ENCODE data around the gene CKS2.

DNA sequence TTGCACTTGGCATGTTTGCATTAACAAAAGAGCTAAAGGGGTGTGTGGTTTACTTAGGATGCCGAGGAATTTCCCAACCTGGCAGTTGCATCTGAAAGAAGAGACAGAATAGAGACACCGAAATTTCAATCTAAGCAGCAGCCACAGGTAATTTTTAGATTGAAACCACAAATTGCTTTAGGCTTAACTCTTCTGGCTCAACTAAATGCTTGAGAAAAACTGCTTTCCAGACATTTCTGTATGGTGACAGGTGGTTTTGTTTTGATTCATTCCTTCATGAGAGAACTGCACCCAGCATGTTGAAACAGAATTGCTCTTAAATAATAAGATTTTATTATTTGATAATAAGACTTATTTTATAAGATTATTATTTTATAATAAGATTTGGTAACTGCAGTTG is 28.8 kb downstream of the CKS2 start:
- TF ChIP-seq, protein P1, sequence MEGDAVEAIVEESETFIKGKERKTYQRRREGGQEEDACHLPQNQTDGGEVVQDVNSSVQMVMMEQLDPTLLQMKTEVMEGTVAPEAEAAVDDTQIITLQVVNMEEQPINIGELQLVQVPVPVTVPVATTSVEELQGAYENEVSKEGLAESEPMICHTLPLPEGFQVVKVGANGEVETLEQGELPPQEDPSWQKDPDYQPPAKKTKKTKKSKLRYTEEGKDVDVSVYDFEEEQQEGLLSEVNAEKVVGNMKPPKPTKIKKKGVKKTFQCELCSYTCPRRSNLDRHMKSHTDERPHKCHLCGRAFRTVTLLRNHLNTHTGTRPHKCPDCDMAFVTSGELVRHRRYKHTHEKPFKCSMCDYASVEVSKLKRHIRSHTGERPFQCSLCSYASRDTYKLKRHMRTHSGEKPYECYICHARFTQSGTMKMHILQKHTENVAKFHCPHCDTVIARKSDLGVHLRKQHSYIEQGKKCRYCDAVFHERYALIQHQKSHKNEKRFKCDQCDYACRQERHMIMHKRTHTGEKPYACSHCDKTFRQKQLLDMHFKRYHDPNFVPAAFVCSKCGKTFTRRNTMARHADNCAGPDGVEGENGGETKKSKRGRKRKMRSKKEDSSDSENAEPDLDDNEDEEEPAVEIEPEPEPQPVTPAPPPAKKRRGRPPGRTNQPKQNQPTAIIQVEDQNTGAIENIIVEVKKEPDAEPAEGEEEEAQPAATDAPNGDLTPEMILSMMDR (IDR thresholded peaks at IDR 0.05): no peak
- no peak for TF ChIP-seq POLR2A (IDR thresholded peaks at IDR 0.05)

Data from lower leg skin (tissue), 3 donors.